ENCODE measurements around the gene RANBP1. TPM values are rescaled to one million over a fixed set of nuclear protein-coding genes. Genes with fewer than 3 reads are reported as not detected.

Gene RANBP1
- total RNA-seq, 2 experiments from 2014 or later, result 320 to 332 TPM

GRCh38 chr22:20117633-20118299, 1.9 kb downstream of the RANBP1 start:
- Mint-ChIP-seq H3K27me3 (ENCODE audit: low read depth) (no peaks in the 10 kb centered on the region), H3K27ac (peak overlapping the region; percentile 83), H3K36me3 (ENCODE audit: low read depth) (peaks cover 62% of the 10 kb centered on the region), H3K4me1 (ENCODE audit: low read depth) (peaks cover 65% of the 10 kb centered on the region), H3K4me3 (peak overlapping the region; percentile 88), H3K9me3 (ENCODE audit: insufficient read depth) (no peaks in the 10 kb centered on the region)
- ATAC-seq (peak; percentile 22), DNase-seq (peak; percentile 65)
- POLR2A ChIA-PET, result interaction anchor here (0.8 to 1.3 kb wide), 13 partner anchors 9 to 102 kb away, joined by 3 to 7 read pairs (median 3); partner anchors contain the start of gene TANGO2
- CTCF ChIA-PET, result interaction anchor here (1.2 to 4.4 kb wide), 4 partner anchors 9 to 97 kb away, joined by 3 to 28 read pairs (median 4); no protein-coding TSS in a partner anchor

DNA sequence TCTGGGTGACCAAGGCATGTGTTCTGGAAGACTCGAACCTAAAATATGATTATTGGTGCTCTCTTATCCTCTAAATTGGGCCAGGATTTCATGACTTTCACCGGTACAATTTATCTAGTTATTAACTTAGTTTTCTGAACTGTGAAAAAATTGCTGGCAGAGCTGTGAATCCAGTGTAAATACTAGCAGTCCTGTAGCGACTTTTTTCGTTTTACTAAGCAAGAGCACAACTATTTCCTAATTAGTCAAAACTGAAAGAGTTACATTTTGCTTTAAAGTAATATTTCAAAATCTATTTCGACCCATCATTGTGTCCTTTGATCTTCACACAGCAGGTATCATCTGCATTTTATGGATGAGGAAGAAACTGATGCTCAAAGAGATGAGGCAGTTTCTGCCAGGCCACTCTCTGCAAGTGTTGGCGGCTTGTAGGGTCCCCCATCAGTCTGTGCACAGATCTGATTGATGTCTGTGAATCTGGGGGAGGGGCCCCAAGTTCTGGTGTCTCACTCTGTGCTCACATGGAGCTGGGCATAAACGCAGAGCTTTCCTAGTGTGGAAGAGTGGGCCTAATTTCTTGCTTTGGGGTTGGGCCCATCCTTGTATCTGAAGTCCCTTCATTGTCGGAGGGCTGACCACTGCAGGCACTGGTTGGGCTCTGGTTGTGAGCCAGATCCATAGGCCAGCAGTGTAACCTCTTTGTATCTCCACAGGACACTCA, 2.6 kb downstream of the RANBP1 start:
- Mint-ChIP-seq H3K36me3 (ENCODE audit: low read depth) (peaks cover 59% of the 10 kb centered on the region), H3K4me3 (peak overlapping the region; percentile 88), H3K9me3 (ENCODE audit: insufficient read depth) (no peaks in the 10 kb centered on the region), H3K27ac (peak overlapping the region; percentile 83), H3K4me1 (ENCODE audit: low read depth) (peaks cover 61% of the 10 kb centered on the region), H3K27me3 (ENCODE audit: low read depth) (no peaks in the 10 kb centered on the region)
- ChIA-PET CTCF (interaction anchor here (1.4 to 4.4 kb wide), 3 partner anchors 10 to 98 kb away, joined by 3 to 28 read pairs (median 6); no protein-coding TSS in a partner anchor), POLR2A (interaction anchor here (0.8 to 1.3 kb wide), 4 partner anchors 17 to 98 kb away, joined by 3 read pairs; partner anchors contain the start of gene TANGO2)
- DNase-seq (no peak), ATAC-seq (no peak)

DNA sequence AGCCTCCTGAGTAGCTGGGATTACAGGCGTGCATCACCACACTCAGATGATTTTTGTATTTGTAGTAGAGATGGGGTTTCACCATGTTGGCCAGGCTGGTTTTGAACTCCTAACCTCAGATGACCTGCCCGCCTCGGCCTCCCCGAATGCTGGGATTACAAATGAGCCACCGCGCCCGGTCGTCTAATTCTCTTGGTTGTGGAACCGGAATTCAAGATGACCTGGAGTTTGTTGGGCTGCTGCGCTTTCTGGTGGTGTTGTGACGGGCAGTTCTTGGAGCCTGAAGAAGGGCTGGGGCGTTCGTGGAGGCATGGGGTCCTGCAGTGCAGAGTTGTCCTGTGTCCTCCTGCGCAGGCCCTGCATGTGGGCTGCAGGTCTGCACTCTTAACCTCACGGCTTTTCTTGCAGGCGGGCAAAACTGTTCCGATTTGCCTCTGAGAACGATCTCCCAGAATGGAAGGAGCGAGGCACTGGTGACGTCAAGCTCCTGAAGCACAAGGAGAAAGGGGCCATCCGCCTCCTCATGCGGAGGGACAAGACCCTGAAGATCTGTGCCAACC, 6.0 kb downstream of the RANBP1 start:
- no peak for ATAC-seq
- H3K4me1 Mint-ChIP-seq (ENCODE audit: low read depth), result peaks cover 40% of the 10 kb centered on the region
- ChIA-PET CTCF (interaction anchor here (0.8 kb wide), 1 partner anchor 9 kb away, joined by 3 read pairs; no protein-coding TSS in a partner anchor), POLR2A (no interaction called here)
- peaks cover 64% of the 10 kb centered on the region for H3K36me3 Mint-ChIP-seq (ENCODE audit: low read depth)
- H3K9me3 Mint-ChIP-seq (ENCODE audit: insufficient read depth), result no peaks in the 10 kb centered on the region
- no peaks in the 10 kb centered on the region for H3K27me3 Mint-ChIP-seq (ENCODE audit: low read depth)
- no peak for DNase-seq
- H3K4me3 Mint-ChIP-seq, result no peak overlapping the region
- H3K27ac Mint-ChIP-seq, result no peak overlapping the region

DNA sequence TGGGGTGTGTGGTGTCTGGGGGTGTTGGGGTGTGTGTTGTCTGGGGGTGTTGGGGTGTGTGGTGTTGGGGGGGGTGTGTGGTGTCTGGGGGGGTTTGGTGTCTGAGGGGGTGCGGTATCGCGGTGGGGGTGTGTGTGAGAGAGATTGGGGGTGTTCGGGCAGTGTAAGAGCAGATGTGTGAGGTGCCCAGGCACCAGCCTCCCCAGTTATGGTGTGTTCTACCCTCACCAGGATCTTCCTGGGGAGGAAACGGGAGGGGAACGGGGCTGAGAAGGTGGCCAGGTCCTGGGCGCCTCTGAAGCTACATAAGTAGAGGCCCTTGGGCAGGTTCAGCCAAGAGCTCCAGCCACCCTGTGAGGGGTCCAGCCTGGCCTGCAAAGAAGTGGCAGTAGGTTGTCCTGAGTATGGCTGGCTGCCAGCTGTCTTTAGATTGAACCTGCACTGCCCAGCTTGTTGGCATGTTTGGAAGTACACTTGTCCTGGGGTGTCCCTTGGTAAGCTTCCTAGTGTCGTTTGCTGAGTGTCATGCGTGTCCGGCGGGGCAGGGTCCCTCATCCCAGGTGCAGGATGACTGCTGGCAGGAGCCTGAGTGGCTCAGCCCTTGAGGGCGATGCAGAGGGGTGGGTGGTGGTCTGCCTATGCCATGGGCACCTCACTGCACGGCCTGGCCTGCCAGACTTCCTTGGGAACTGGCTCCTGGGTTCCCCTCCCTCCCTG, 7.6 kb downstream of the RANBP1 start:
- ChIA-PET POLR2A (no interaction called here), CTCF (no interaction called here)
- Mint-ChIP-seq H3K27ac (no peak overlapping the region), H3K4me3 (no peak overlapping the region), H3K36me3 (ENCODE audit: low read depth) (peaks cover 66% of the 10 kb centered on the region), H3K27me3 (ENCODE audit: low read depth) (no peaks in the 10 kb centered on the region), H3K4me1 (ENCODE audit: low read depth) (peaks cover 39% of the 10 kb centered on the region), H3K9me3 (ENCODE audit: insufficient read depth) (no peaks in the 10 kb centered on the region)
- DNase-seq (no peak), ATAC-seq (no peak)

GRCh38 chr22:20124083-20124787, 8.3 kb downstream of the RANBP1 start:
- Mint-ChIP-seq H3K27ac (no peak overlapping the region), H3K4me1 (ENCODE audit: low read depth) (peaks cover 37% of the 10 kb centered on the region), H3K36me3 (ENCODE audit: low read depth) (peaks cover 60% of the 10 kb centered on the region), H3K9me3 (ENCODE audit: insufficient read depth) (no peaks in the 10 kb centered on the region), H3K27me3 (ENCODE audit: low read depth) (no peaks in the 10 kb centered on the region), H3K4me3 (no peak overlapping the region)
- no peak for DNase-seq
- ChIA-PET POLR2A (interaction anchor here (1.2 kb wide), 1 partner anchor 33 kb away, joined by 3 read pairs; no protein-coding TSS in a partner anchor), CTCF (no interaction called here)
- no peak for ATAC-seq

DNA sequence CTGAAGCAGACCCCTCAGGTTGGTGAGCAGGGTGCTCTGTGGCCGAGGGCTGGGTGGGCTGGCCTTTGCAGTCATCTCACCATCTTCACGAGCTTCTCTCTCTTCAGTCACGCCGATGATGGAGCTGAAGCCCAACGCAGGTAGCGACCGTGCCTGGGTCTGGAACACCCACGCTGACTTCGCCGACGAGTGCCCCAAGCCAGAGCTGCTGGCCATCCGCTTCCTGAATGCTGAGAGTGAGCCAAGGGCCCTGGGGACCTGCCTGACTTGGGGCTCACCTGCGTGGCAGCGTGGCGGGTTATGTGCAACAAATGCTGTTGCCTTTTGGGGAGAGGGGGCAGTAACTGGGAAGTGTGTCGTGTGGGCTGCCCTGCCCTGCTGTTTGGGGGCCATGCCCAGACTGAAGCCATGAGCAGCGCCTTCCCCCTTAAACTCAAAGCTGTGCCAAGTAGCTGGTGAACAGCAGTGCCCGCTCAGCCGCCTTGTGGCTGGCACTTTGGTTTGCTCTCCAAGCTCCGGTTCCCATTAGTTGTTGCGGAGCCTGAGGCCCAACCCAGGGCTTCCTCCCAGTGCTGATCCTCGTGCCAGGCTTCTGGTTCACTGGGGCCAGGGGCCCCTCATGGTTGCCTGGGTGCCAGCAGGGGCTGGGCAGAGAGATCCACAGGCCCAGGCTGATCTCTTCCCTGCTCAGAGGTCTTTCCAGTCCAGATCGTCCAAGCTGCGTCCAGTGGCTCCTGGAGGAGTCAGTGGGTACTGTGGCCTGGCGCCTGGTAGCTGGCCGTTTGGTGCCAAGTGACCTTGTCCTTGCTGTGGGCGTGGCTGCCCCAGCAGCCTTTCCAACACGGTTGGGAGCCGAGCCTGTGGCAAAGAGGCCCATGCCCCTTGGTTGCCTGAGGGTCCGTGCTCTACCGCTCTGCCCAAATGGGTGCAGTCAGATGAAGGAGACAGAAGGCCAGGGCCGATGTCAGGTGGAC, 9.6 kb downstream of the RANBP1 start:
- Mint-ChIP-seq H3K9me3 (ENCODE audit: insufficient read depth) (no peaks in the 10 kb centered on the region), H3K36me3 (ENCODE audit: low read depth) (peaks cover 49% of the 10 kb centered on the region), H3K4me1 (ENCODE audit: low read depth) (peaks cover 30% of the 10 kb centered on the region), H3K27me3 (ENCODE audit: low read depth) (no peaks in the 10 kb centered on the region), H3K27ac (no peak overlapping the region), H3K4me3 (no peak overlapping the region)
- ATAC-seq (no peak), DNase-seq (no peak)
- CTCF ChIA-PET, result no interaction called here
- POLR2A ChIA-PET, result interaction anchor here (1.2 kb wide), 1 partner anchor 34 kb away, joined by 3 read pairs; no protein-coding TSS in a partner anchor

GRCh38 chr22:20126284-20127029, 10.6 kb downstream of the RANBP1 start:
- Mint-ChIP-seq H3K36me3 (ENCODE audit: low read depth) (peaks cover 44% of the 10 kb centered on the region), H3K4me1 (ENCODE audit: low read depth) (peaks cover 23% of the 10 kb centered on the region), H3K27me3 (ENCODE audit: low read depth) (no peaks in the 10 kb centered on the region), H3K9me3 (ENCODE audit: insufficient read depth) (no peaks in the 10 kb centered on the region), H3K27ac (no peak overlapping the region), H3K4me3 (no peak overlapping the region)
- no peak for ATAC-seq
- no peak for DNase-seq
- POLR2A ChIA-PET, result no interaction called here
- CTCF ChIA-PET, result no interaction called here

GRCh38 chr22:20127318-20127868, 11.5 kb downstream of the RANBP1 start:
- no peak for ATAC-seq
- Mint-ChIP-seq H3K4me1 (ENCODE audit: low read depth) (peaks cover 15% of the 10 kb centered on the region), H3K27me3 (ENCODE audit: low read depth) (no peaks in the 10 kb centered on the region), H3K9me3 (ENCODE audit: insufficient read depth) (no peaks in the 10 kb centered on the region), H3K4me3 (no peak overlapping the region), H3K27ac (no peak overlapping the region), H3K36me3 (ENCODE audit: low read depth) (peaks cover 35% of the 10 kb centered on the region)
- ChIA-PET POLR2A (interaction anchor here (0.6 kb wide), 1 partner anchor 28 kb away, joined by 3 read pairs; no protein-coding TSS in a partner anchor), CTCF (interaction anchor here (0.9 kb wide), 1 partner anchor 179 kb away, joined by 3 read pairs; no protein-coding TSS in a partner anchor)
- DNase-seq, result no peak

DNA sequence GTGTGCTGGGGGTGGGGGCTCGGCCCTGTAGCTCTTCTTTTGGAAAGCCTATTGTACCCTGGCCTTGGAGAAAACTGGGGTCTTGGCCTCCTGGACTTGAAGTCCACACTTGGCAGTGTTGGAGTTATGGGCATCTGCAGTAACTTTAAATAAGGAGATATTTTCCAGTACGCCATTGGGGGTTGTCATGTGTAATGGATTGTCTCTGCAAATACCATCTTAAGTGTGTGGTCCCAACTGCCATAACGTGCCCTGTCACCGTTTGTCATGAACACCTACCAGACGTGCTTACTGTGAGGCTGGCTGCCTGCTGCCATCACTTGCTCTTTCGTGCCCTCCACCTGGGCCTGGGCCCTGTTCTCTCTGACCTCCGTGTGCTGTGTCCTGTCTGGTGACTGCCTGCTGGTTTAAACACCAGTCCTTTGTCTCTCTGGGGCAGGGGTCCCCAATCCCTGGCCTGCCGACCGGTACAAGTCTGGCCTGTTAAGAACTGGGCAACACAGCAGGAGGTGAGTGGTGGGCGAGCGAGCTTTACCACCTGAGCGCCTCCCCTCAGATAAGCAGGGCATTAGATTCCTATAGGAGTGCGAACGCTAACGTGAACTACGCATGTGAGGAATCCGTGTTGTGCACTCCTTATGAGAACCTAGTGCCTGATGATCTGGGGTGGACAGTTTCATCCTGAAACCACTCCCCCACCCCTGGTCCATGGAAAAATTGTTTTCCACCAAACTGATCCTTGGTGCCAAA, 12.1 kb downstream of the RANBP1 start:
- H3K4me3 Mint-ChIP-seq, result no peak overlapping the region

More for the DNA sequence above, 12.1 kb downstream of the RANBP1 start:
- DNase-seq (no peak), ATAC-seq (no peak)
- Mint-ChIP-seq H3K9me3 (ENCODE audit: insufficient read depth) (no peaks in the 10 kb centered on the region), H3K27ac (no peak overlapping the region), H3K27me3 (ENCODE audit: low read depth) (no peaks in the 10 kb centered on the region), H3K4me1 (ENCODE audit: low read depth) (peaks cover 19% of the 10 kb centered on the region), H3K36me3 (ENCODE audit: low read depth) (peaks cover 34% of the 10 kb centered on the region)
- POLR2A ChIA-PET, result interaction anchor here (0.6 to 1.0 kb wide), 2 partner anchors 11 to 29 kb away, joined by 3 to 5 read pairs; partner anchors contain the start of gene TRMT2A
- CTCF ChIA-PET, result interaction anchor here (0.9 to 3.6 kb wide), 6 partner anchors 10 to 180 kb away, joined by 3 to 28 read pairs (median 8); partner anchors contain the start of genes RANBP1 and TRMT2A

Data from activated CD8-positive, alpha-beta T cell treated with anti-CD3 and anti-CD28 coated beads, Interleukin-2, amount 10 ng/mL, durations not matched to agents 7 days and 5 days (primary cell).